HepG2 (cell line): ENCODE measurements around the gene PALM. TPM values are rescaled to one million over a fixed set of nuclear protein-coding genes. Genes with fewer than 3 reads are reported as not detected.
A peak's percentile ranks its signal among the peaks of the same experiment; 100 is the strongest.

Experiments
- E2F5 ChIP-seq: sonication (generic); formaldehyde crosslinking; conservative IDR thresholded peaks from 2 replicates; pipeline ENCODE4 v1.4.0; 2020; ENCODE audit warnings: missing genetic modification reagents
- HMGXB3 ChIP-seq: sonication (generic); formaldehyde crosslinking; IDR thresholded peaks from 2 replicates; pipeline ENCODE4 v1.4.0; 2020; ENCODE audit warnings: missing genetic modification reagents, borderline replicate concordance
- HOXA3 ChIP-seq: sonication (generic); formaldehyde crosslinking; IDR thresholded peaks from 2 replicates; pipeline ENCODE4 v1.5.0; 2020; ENCODE audit warnings: missing genetic modification reagents
- IKZF4 ChIP-seq: sonication (generic); formaldehyde crosslinking; IDR thresholded peaks from 2 replicates; pipeline ENCODE4 v1.5.1; 2020; ENCODE audit warnings: borderline replicate concordance, mild to moderate bottlenecking, low read depth, missing genetic modification reagents; ENCODE audit errors: not compliant biosample characterization
- MTF1 ChIP-seq: sonication (generic); formaldehyde crosslinking; IDR thresholded peaks from 2 replicates; pipeline ENCODE4 v1.5.0; 2020; ENCODE audit warnings: missing genetic modification reagents
- MZF1 ChIP-seq: sonication (generic); formaldehyde crosslinking; IDR thresholded peaks from 2 replicates; pipeline ENCODE4 v1.8.1; 2023; ENCODE audit warnings: mild to moderate bottlenecking, missing genetic modification reagents, borderline replicate concordance
- NCOA1 ChIP-seq: sonication (generic); formaldehyde crosslinking; IDR thresholded peaks from 2 replicates; pipeline ENCODE4 v1.9.0; 2021; ENCODE audit warnings: missing genetic modification reagents
- PRDM10 ChIP-seq: sonication (generic); formaldehyde crosslinking; IDR thresholded peaks from 2 replicates; pipeline ENCODE4 v1.4.0; 2020; ENCODE audit warnings: low read depth, missing genetic modification reagents
- RFXAP ChIP-seq: sonication (generic); formaldehyde crosslinking; IDR thresholded peaks from 2 replicates; pipeline ENCODE4 v1.4.0; 2020; ENCODE audit warnings: missing genetic modification reagents, borderline replicate concordance
- SAFB2 ChIP-seq: sonication (generic); formaldehyde crosslinking; IDR thresholded peaks from 2 replicates; pipeline ENCODE4 v1.5.1; 2020; ENCODE audit warnings: missing genetic modification reagents, low read depth, mild to moderate bottlenecking, borderline replicate concordance
- SP2 ChIP-seq: sonication (generic); formaldehyde crosslinking; IDR thresholded peaks from 2 replicates; pipeline ENCODE4 v1.5.1; 2020; ENCODE audit warnings: mild to moderate bottlenecking, missing genetic modification reagents
- THAP9 ChIP-seq: sonication (generic); formaldehyde crosslinking; IDR thresholded peaks from 2 replicates; pipeline ENCODE4; 2020; ENCODE audit warnings: missing genetic modification reagents, mild to moderate bottlenecking, borderline replicate concordance
- ZNF296 ChIP-seq: sonication (generic); formaldehyde crosslinking; conservative IDR thresholded peaks from 2 replicates; pipeline ENCODE4 v1.5.0; 2020; ENCODE audit warnings: mild to moderate bottlenecking, missing genetic modification reagents
- ZNF3 ChIP-seq: IDR thresholded peaks from 2 replicates; pipeline ENCODE4 v1.7.0; 2017; ENCODE audit warnings: inconsistent platforms
- ZNF746 ChIP-seq: sonication (generic); formaldehyde crosslinking; IDR thresholded peaks from 2 replicates; pipeline ENCODE4 v1.8.0; 2022; ENCODE audit warnings: mild to moderate bottlenecking, missing genetic modification reagents
- ZNF780A ChIP-seq: sonication (generic); formaldehyde crosslinking; IDR thresholded peaks from 2 replicates; pipeline ENCODE4 v1.8.0; 2022; ENCODE audit warnings: mild to moderate bottlenecking, missing genetic modification reagents, moderate library complexity
- ZNF850 ChIP-seq: sonication (generic); formaldehyde crosslinking; conservative IDR thresholded peaks from 2 replicates; pipeline ENCODE4 v1.9.0; 2021; ENCODE audit warnings: mild to moderate bottlenecking, missing genetic modification reagents
- polyA plus RNA-seq, 8 experiments: library from polyadenylated mRNA; depleted of rRNA in 3 of 8; stranded (reverse) in 7 of 8; unstranded in 1 of 8; fragments of >200 nt; fragmentation: Illumina TruSeq in 4 of 8; extraction: Trizol in 4 of 8; gene quantifications; 2 replicates each; pipeline versions ENCODE4 v1.2.1 to v1.2.3, GENCODE V29; 2011 to 2016; ENCODE audit warnings: low read depth in 4 of 8, missing spikeins in 1 of 8, mixed read lengths in 1 of 8; ENCODE audit not compliant: insufficient read depth in 1 of 8
- total RNA-seq, 5 experiments: library from RNA; depleted of rRNA; stranded (reverse); fragments of >200 nt; fragmentation: Illumina TruSeq; extraction: Trizol; gene quantifications; 2 replicates each; pipeline ENCODE4 v1.2.3, GENCODE V29; 2016; ENCODE audit warnings: low read depth in 1 of 5

The PALM gene
- total and polyA plus RNA-seq, 2 of the 13 experiments (the other 11 are each of a cell fraction or from before 2014, with no cell fraction given): 4.0 to 9.7 TPM

- TF ChIP-seq RFXAP (CRISPR knock-in tag) (0 out of 2 replicates have a peak, but pooled peaks have one; percentile 4), ZNF850 (CRISPR knock-in tag) (0 out of 2 replicates have a peak, but pooled peaks have one; percentile 7), HOXA3 (CRISPR knock-in tag) (0 out of 2 replicates have a peak, but pooled peaks have one; percentile 10), ZNF746 (no peak), E2F5 (CRISPR knock-in tag) (no peak), ZNF780A (CRISPR knock-in tag) (0 out of 2 replicates have a peak, but pooled peaks have one; percentile 2), THAP9 (no peak), SAFB2 (0 out of 2 replicates have a peak, but pooled peaks have one; percentile 11), PRDM10 (CRISPR knock-in tag) (no peak), ZNF296 (CRISPR knock-in tag) (no peak), HMGXB3 (CRISPR knock-in tag) (no peak), MTF1 (CRISPR knock-in tag) (no peak), MZF1 (CRISPR knock-in tag) (no peak), IKZF4 (CRISPR knock-in tag) (peak; percentile 4), SP2 (CRISPR knock-in tag) (no peak), NCOA1 (CRISPR knock-in tag) (no peak), ZNF3 (CRISPR knock-in tag) (no peak)
These were observed 46.4 kb upstream of the PALM start (continued) for GRCh38 chr19:662207-662961.
